Left ventricle myocardium inferior (tissue), 1 donor: ENCODE measurements around the gene ZNF789. TPM values are rescaled to one million over a fixed set of nuclear protein-coding genes. Genes with fewer than 3 reads are reported as not detected.

Experiments used
- total RNA-seq: library from RNA; stranded (reverse); fragmentation: NEBNext Ultra II Directional; extraction: Animal tissue kit (Norgen Biotek cat#: 25700); gene quantifications from one replicate; pipeline ENCODE4 v1.2.1, GENCODE V29; 2021
- donor health status: DM: no; HTN: yes; CAD: no; lungs with severe emphysema.

Gene ZNF789
- total RNA-seq, 1 donor from 2014 or later = 3.3 TPM

Other genes starting within 250 kb of the ZNF789 start
- not detected for gene MYH16, start 200.1 kb upstream of the ZNF789 start, total RNA-seq
- gene ARPC1A, start 147.0 kb upstream of the ZNF789 start, total RNA-seq = 131 TPM
- 33.6 TPM for gene ARPC1B, start 98.2 kb upstream of the ZNF789 start, total RNA-seq
- 93.2 TPM for gene PDAP1, start 64.3 kb upstream of the ZNF789 start, total RNA-seq
- 43.9 TPM for gene BUD31, start 63.9 kb upstream of the ZNF789 start, total RNA-seq
- gene PTCD1, start 34.1 kb upstream of the ZNF789 start, total RNA-seq = 4.3 TPM
- gene CPSF4, start 33.9 kb upstream of the ZNF789 start, total RNA-seq = 17.9 TPM
- 834 TPM for gene ATP5MF, start 6.7 kb upstream of the ZNF789 start, total RNA-seq
- 15.6 TPM for gene ZNF394, start 27.4 kb downstream of the ZNF789 start, total RNA-seq
- gene ZKSCAN5, start 31.8 kb downstream of the ZNF789 start, total RNA-seq = 6.0 TPM
- 6.4 TPM for gene FAM200A, start 79.2 kb downstream of the ZNF789 start, total RNA-seq
- 26.1 TPM for gene ZNF655, start 85.8 kb downstream of the ZNF789 start, total RNA-seq
- not detected for gene TMEM225B, start 125.4 kb downstream of the ZNF789 start, total RNA-seq
- gene ZSCAN25, start 144.1 kb downstream of the ZNF789 start, total RNA-seq = 9.0 TPM
- not detected for gene CYP3A5, start 207.1 kb downstream of the ZNF789 start, total RNA-seq